Dendritic cell treated with granulocyte-macrophage colony-stimulating factor and Interleukin-4, amounts not matched to agents 40 ng/mL and 50 ng/mL, for 4 days (primary cell): ENCODE measurements around the gene ATG2A.
A peak's percentile ranks its signal among the peaks of the same experiment; 100 is the strongest.

Experiments
- H3K27ac Mint-ChIP-seq: one replicate; pipeline ENCODE4 v1.8.0; 2022; ENCODE audit warnings: mild to moderate bottlenecking, mixed read lengths
- H3K27me3 Mint-ChIP-seq: one replicate; pipeline ENCODE4 v1.8.0; 2022; ENCODE audit warnings: mild to moderate bottlenecking, mixed read lengths
- H3K36me3 Mint-ChIP-seq: one replicate; pipeline ENCODE4 v1.8.0; 2022; ENCODE audit warnings: low read depth, mixed read lengths
- H3K4me1 Mint-ChIP-seq: one replicate; pipeline ENCODE4 v1.8.0; 2022; ENCODE audit warnings: low read depth, mixed read lengths
- H3K4me3 Mint-ChIP-seq: one replicate; pipeline ENCODE4 v1.8.0; 2022; ENCODE audit warnings: mild to moderate bottlenecking, moderate library complexity, mixed read lengths
- H3K9me3 Mint-ChIP-seq: one replicate; pipeline ENCODE4 v1.8.0; 2022; ENCODE audit warnings: mixed read lengths
- intact Hi-C: fragments of 100-400 bp; cut with micrococcal nuclease; formaldehyde crosslinking; loops from one replicate; pipeline ENCODE4 v1.15.0; 2022

ATG2A gene

DNA sequence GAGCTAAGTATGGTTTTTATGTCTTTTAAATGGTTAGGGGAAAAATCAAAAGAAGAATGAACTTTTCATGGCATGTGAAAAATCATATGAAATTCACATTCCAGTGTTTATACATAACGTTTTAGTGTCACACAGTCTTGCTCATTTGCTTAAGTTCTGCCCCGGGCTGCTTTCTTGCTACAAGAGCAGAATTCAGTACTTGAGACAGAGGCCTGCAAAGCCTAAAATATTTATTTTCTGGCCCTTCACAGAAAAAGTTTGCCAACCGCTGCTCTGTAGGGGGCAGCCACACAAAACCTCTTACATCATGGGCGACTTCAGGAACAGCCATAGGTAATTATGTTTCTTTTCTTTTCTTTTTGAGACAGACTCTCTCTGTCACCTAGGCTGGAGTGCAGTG is 1.0 kb upstream of the ATG2A start:
- H3K36me3 Mint-ChIP-seq, result peaks cover 24% of the 10 kb centered on the region
- peaks cover 27% of the 10 kb centered on the region for H3K4me1 Mint-ChIP-seq
- intact Hi-C loops, result loop anchor here (10.0 kb wide), 1 partner anchor 197 kb away; the partner anchor contains the start of genes TM7SF2 and ZNHIT2
- peak overlapping the region; percentile 92 for H3K4me3 Mint-ChIP-seq
- no peaks in the 10 kb centered on the region for H3K27me3 Mint-ChIP-seq
- peak overlapping the region; percentile 84 for H3K27ac Mint-ChIP-seq
- H3K9me3 Mint-ChIP-seq, result no peaks in the 10 kb centered on the region

GRCh38 chr11:64917663-64917995 is 620 bp upstream of the ATG2A start:
- H3K36me3 Mint-ChIP-seq, result peaks cover 28% of the 10 kb centered on the region
- peaks cover 27% of the 10 kb centered on the region for H3K4me1 Mint-ChIP-seq
- no peaks in the 10 kb centered on the region for H3K27me3 Mint-ChIP-seq
- H3K27ac Mint-ChIP-seq, result peak overlapping the region; percentile 84
- no peaks in the 10 kb centered on the region for H3K9me3 Mint-ChIP-seq
- intact Hi-C loops, result loop anchor here (1.0 to 10.0 kb wide), 4 partner anchors 8 to 197 kb away; partner anchors contain the start of genes SNX15, TM7SF2 and ZNHIT2
- peak overlapping the region; percentile 92 for H3K4me3 Mint-ChIP-seq

DNA sequence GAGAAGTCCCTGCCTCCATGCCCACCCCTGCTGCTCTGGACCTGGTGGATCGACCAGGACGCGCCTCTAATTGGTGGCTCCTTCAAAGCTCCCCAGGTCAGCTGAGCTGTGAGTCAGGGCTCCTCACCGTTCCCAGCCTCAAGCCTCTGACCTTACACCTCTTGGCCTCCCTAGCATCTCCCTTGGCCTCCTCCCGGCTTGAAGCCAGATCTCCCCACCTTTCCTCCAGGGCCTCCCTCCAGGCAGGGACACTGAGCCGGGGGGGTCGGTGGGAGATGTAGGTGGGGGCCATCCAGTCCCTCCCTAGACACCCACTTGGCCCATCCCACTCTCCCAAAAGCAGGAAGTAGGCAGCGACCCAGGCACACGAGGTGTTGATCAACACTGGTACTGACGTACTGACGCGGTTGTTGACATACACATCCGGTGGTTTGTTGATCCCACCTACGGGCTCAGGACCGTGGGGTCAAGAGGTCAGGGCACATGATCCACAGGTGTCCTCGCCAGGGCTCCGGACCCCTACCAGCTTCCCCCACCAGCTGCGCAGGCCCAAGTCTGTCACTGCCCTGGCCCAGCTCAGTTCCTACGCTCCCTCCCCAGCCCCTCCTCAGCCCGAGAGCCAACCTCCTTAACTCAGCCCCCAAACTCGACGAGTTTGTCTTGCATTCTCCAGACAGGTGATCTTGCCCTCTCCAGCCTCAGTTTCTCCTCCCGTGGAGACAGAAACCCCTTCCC is 802 bp downstream of the ATG2A start:
- Mint-ChIP-seq H3K4me3 (peak overlapping the region; percentile 92), H3K36me3 (peaks cover 42% of the 10 kb centered on the region), H3K27me3 (no peaks in the 10 kb centered on the region), H3K9me3 (no peaks in the 10 kb centered on the region), H3K4me1 (peaks cover 27% of the 10 kb centered on the region), H3K27ac (peak overlapping the region; percentile 84)
- intact Hi-C loops, result loop anchor here (2.0 to 10.0 kb wide), 2 partner anchors 111 to 199 kb away; partner anchors contain the start of genes SNX15, TM7SF2 and ZNHIT2

GRCh38 chr11:64915376-64915887 is 1.6 kb downstream of the ATG2A start:
- intact Hi-C loops, result loop anchor here (10.0 kb wide), 1 partner anchor 199 kb away; the partner anchor contains the start of genes TM7SF2 and ZNHIT2
- H3K9me3 Mint-ChIP-seq, result no peaks in the 10 kb centered on the region
- H3K27ac Mint-ChIP-seq, result peak overlapping the region; percentile 84
- H3K36me3 Mint-ChIP-seq, result peaks cover 50% of the 10 kb centered on the region
- peak overlapping the region; percentile 92 for H3K4me3 Mint-ChIP-seq
- H3K4me1 Mint-ChIP-seq, result peaks cover 27% of the 10 kb centered on the region
- H3K27me3 Mint-ChIP-seq, result no peaks in the 10 kb centered on the region

GRCh38 chr11:64914123-64914522 is 2.9 kb downstream of the ATG2A start:
- Mint-ChIP-seq H3K4me3 (no peak overlapping the region), H3K27ac (no peak overlapping the region), H3K27me3 (no peaks in the 10 kb centered on the region), H3K9me3 (no peaks in the 10 kb centered on the region), H3K36me3 (peaks cover 63% of the 10 kb centered on the region), H3K4me1 (peaks cover 27% of the 10 kb centered on the region)
- intact Hi-C loops, result loop anchor here (10.0 kb wide), 1 partner anchor 201 kb away; the partner anchor contains the start of genes TM7SF2 and ZNHIT2

DNA sequence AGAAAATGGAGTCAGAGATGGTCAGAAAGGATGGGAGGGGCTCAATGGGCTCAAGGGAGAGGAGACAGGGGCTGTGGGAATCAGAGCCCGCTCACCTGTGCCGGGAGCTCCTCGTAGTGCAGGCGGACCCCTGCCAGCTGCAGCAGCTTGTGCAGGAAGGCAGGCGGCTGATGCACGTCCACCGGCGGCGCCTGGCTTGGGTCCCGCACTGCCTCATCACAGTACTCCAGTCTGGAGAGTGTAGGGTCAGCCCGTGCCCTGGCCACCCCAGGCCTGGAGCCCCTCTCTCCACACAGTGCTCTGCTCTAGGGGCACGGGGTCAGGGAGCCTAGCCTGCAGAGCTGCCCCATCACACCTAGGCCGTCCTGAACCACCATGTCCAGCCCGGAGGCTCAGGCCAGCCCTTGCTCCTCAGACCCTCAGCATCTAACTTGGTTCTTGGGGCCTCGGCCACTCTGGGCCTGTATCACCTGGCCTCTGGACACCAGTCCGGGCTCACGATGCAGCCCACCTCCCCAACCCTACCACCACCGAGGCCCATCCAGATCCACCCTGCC is 3.8 kb downstream of the ATG2A start:
- intact Hi-C loops, result loop anchor here (10.0 kb wide), 1 partner anchor 202 kb away; the partner anchor contains the start of genes TM7SF2 and ZNHIT2
- H3K27me3 Mint-ChIP-seq, result no peaks in the 10 kb centered on the region
- H3K9me3 Mint-ChIP-seq, result no peaks in the 10 kb centered on the region
- H3K4me1 Mint-ChIP-seq, result peaks cover 27% of the 10 kb centered on the region
- H3K27ac Mint-ChIP-seq, result no peak overlapping the region
- H3K4me3 Mint-ChIP-seq, result no peak overlapping the region
- H3K36me3 Mint-ChIP-seq, result peaks cover 72% of the 10 kb centered on the region

- Mint-ChIP-seq H3K4me1 (peaks cover 18% of the 10 kb centered on the region), H3K27me3 (no peaks in the 10 kb centered on the region), H3K36me3 (peaks cover 86% of the 10 kb centered on the region), H3K27ac (no peak overlapping the region), H3K4me3 (no peak overlapping the region), H3K9me3 (no peaks in the 10 kb centered on the region)
- intact Hi-C loops, result loop anchor here (10.0 kb wide), 1 partner anchor 203 kb away; the partner anchor contains the start of genes TM7SF2 and ZNHIT2
These were observed 5.3 kb downstream of the ATG2A start for GRCh38 chr11:64911689-64912088.

DNA sequence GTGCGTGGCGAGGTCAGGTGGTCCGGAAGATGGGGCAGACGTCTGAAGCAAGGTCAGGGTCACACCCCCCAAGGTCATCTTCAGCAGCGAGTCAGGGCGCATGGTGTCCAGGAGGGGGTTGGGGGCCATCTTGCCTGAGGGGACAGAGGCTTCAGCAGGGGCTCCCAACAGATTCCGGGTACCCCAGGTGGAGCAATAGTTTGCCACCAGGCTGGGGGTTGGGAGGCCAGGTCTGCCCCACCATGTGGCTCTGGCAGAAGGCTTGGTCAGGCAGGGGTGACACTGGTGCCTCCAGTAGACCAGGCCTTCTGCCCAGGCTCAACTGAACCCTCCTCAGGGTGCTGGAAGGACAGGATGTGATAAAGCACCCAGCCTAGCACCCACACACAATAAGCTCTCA is 5.9 kb downstream of the ATG2A start:
- H3K4me1 Mint-ChIP-seq, result peaks cover 13% of the 10 kb centered on the region
- no peaks in the 10 kb centered on the region for H3K9me3 Mint-ChIP-seq
- no peak overlapping the region for H3K4me3 Mint-ChIP-seq
- H3K36me3 Mint-ChIP-seq, result peaks cover 86% of the 10 kb centered on the region
- H3K27me3 Mint-ChIP-seq, result no peaks in the 10 kb centered on the region
- intact Hi-C loops, result loop anchor here (10.0 kb wide), 1 partner anchor 204 kb away; the partner anchor contains the start of genes TM7SF2 and ZNHIT2
- no peak overlapping the region for H3K27ac Mint-ChIP-seq

- intact Hi-C loops, result loop anchor here (10.0 kb wide), 1 partner anchor 204 kb away; the partner anchor contains the start of genes TM7SF2 and ZNHIT2
- no peak overlapping the region for H3K27ac Mint-ChIP-seq
- no peaks in the 10 kb centered on the region for H3K9me3 Mint-ChIP-seq
- H3K36me3 Mint-ChIP-seq, result peaks cover 92% of the 10 kb centered on the region
- no peaks in the 10 kb centered on the region for H3K27me3 Mint-ChIP-seq
- H3K4me1 Mint-ChIP-seq, result peaks cover 7% of the 10 kb centered on the region
- no peak overlapping the region for H3K4me3 Mint-ChIP-seq
These were observed 6.4 kb downstream of the ATG2A start for GRCh38 chr11:64910451-64911093.

GRCh38 chr11:64909653-64910343 is 7.2 kb downstream of the ATG2A start:
- Mint-ChIP-seq H3K9me3 (no peaks in the 10 kb centered on the region), H3K27me3 (no peaks in the 10 kb centered on the region), H3K27ac (no peak overlapping the region), H3K4me1 (no peaks in the 10 kb centered on the region), H3K4me3 (no peak overlapping the region), H3K36me3 (peaks cover 100% of the 10 kb centered on the region)
- intact Hi-C loops, result loop anchor here (10.0 kb wide), 1 partner anchor 205 kb away; the partner anchor contains the start of genes TM7SF2 and ZNHIT2

DNA sequence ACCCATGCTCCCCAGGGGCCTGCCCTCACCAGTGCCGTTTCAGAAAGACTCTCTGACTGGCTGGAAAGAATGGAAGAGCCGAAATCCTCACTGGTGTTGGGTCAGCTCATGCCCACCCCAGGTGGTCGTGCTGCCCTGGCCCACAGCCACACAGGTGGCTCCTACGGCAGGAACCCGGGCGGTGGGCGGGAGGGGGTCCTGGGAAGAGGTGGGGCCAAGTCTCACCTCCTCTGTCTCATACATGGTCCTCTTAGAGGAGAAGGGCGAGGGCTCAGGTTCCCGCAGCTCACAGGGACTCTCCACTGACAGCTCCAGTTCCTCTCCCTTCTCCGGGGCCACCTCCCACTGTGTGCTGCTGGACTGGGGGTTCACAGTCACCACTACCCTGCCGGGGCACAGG is 8.2 kb downstream of the ATG2A start:
- H3K9me3 Mint-ChIP-seq, result no peaks in the 10 kb centered on the region
- no peaks in the 10 kb centered on the region for H3K4me1 Mint-ChIP-seq
- H3K27ac Mint-ChIP-seq, result no peak overlapping the region
- H3K27me3 Mint-ChIP-seq, result no peaks in the 10 kb centered on the region
- H3K4me3 Mint-ChIP-seq, result no peak overlapping the region
- intact Hi-C loops, result no loop called here
- peaks cover 97% of the 10 kb centered on the region for H3K36me3 Mint-ChIP-seq

DNA sequence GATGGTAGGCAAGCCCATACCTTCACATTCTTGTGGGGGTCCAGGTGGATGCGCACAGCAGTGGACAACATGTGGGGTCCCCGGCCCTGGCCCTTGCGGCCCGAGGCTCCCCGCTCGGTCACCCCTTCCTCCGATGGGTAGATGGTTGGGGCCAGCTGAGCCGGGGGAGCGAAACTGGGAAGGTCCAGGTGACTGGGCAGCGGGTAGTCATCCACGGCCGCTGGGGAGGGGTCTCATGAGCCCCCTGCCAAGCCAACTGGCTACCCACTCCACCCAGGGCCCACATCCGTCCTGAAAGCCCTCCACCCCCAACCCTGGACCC is 10.7 kb downstream of the ATG2A start:
- H3K27ac Mint-ChIP-seq, result no peak overlapping the region
- no peaks in the 10 kb centered on the region for H3K4me1 Mint-ChIP-seq
- H3K27me3 Mint-ChIP-seq, result no peaks in the 10 kb centered on the region
- H3K36me3 Mint-ChIP-seq, result peaks cover 97% of the 10 kb centered on the region
- no peaks in the 10 kb centered on the region for H3K9me3 Mint-ChIP-seq
- H3K4me3 Mint-ChIP-seq, result no peak overlapping the region
- intact Hi-C loops, result no loop called here

GRCh38 chr11:64905516-64906313 is 11.3 kb downstream of the ATG2A start:
- intact Hi-C loops, result no loop called here
- Mint-ChIP-seq H3K36me3 (peaks cover 97% of the 10 kb centered on the region), H3K4me1 (no peaks in the 10 kb centered on the region), H3K4me3 (no peak overlapping the region), H3K27me3 (no peaks in the 10 kb centered on the region), H3K9me3 (no peaks in the 10 kb centered on the region), H3K27ac (no peak overlapping the region)
